Esophagus squamous epithelium (tissue), 4 donors: ENCODE results near the gene EHMT1.

ENCODE experiments used
- POLR2A ChIP-seq, 4 donors: fragments of 450-650 bp; IDR thresholded peaks; one replicate each; pipeline ENCODE4 v1.6.1; 2017; ENCODE audit warnings: antibody characterized with exemption in 4 of 4, mild to moderate bottlenecking in 4 of 4, moderate library complexity in 3 of 4
- TF ChIP-seq, protein P1 (sequence below), 6 experiments: fragments of 450-650 bp in 4 of 6; fragments of 200-600 bp in 2 of 6; sonication (generic) in 2 of 6; IDR thresholded peaks; one replicate each; pipeline ENCODE4 v1.5.1; 2016 to 2019; ENCODE audit warnings: antibody characterized with exemption in 6 of 6, mild to moderate bottlenecking in 4 of 6, moderate library complexity in 4 of 6

DNA sequence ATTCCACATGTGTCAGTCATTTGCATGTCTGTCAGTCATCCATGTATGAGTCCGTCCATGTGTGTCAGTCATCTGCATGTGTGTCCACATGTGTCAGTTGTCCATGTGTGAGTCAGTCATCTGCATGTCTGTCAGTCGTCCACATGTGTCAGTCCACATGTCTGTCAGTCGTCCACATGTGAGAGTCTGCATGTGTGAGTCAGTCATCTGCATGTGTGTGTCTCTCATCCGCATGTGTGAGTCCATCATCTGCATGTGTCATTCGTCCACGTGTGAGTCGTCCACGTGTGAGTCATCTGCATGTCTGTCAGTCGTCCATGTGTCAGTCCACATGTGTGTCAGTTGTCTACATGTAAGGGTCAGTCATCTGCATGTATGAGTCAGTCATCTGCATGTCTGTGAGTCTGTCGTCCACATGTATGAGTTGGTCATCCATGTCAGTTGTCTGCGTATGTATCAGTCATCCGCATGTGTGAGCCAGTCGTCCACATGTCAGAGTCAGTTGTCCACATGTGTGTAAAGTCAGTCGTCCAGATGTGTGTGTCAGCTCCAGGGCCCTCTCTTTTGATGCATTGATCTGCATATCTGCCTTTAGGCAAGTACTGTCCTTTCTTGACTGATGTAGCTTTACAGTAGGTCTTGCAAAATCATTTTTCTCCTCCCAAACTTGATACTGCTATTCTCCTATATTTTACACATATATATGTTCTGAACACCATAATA lies 186.3 kb downstream of the EHMT1 start:
- TF ChIP-seq, protein P1, sequence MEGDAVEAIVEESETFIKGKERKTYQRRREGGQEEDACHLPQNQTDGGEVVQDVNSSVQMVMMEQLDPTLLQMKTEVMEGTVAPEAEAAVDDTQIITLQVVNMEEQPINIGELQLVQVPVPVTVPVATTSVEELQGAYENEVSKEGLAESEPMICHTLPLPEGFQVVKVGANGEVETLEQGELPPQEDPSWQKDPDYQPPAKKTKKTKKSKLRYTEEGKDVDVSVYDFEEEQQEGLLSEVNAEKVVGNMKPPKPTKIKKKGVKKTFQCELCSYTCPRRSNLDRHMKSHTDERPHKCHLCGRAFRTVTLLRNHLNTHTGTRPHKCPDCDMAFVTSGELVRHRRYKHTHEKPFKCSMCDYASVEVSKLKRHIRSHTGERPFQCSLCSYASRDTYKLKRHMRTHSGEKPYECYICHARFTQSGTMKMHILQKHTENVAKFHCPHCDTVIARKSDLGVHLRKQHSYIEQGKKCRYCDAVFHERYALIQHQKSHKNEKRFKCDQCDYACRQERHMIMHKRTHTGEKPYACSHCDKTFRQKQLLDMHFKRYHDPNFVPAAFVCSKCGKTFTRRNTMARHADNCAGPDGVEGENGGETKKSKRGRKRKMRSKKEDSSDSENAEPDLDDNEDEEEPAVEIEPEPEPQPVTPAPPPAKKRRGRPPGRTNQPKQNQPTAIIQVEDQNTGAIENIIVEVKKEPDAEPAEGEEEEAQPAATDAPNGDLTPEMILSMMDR (IDR thresholded peaks at IDR 0.05) = no peak
- TF ChIP-seq POLR2A (IDR thresholded peaks at IDR 0.05) = no peak
